K562 (cell line): ENCODE data around the gene DAZAP1. TPM values are rescaled to one million over a fixed set of nuclear protein-coding genes. Genes with fewer than 3 reads are reported as not detected.
A peak's percentile ranks its signal among the peaks of the same experiment; 100 is the strongest.

ENCODE experiments used
- BMI1 ChIP-seq: fragments of 150-350 bp; IDR thresholded peaks from 2 replicates; pipeline ENCODE4 v1.6.1; 2014; ENCODE audit warnings: low read length
- CAMTA2 ChIP-seq: fragments of 250-450 bp; sonication (Bioruptor Pico); conservative IDR thresholded peaks from 2 replicates; pipeline ENCODE4 v1.5.1; 2022
- CTBP1 ChIP-seq: fragments of 450-650 bp; IDR thresholded peaks from 2 replicates; pipeline ENCODE4 v1.6.1; 2016; ENCODE audit warnings: borderline replicate concordance
- ETV5 ChIP-seq: sonication (generic); formaldehyde crosslinking; IDR thresholded peaks from 2 replicates; pipeline ENCODE4 v1.4.0; 2020; ENCODE audit warnings: low read depth, mild to moderate bottlenecking, missing genetic modification reagents
- GABPB1 ChIP-seq: sonication (generic); formaldehyde crosslinking; IDR thresholded peaks from 2 replicates; pipeline ENCODE4 v1.8.0; 2022; ENCODE audit warnings: mild to moderate bottlenecking, missing genetic modification reagents
- GTF3C2 ChIP-seq: IDR thresholded peaks from 3 replicates; pipeline ENCODE4 v1.6.1; 2011; ENCODE audit warnings: borderline replicate concordance, mild to moderate bottlenecking, moderate library complexity; ENCODE audit not compliant: insufficient read length; ENCODE audit errors: extremely low read depth
- HMGXB4 ChIP-seq: sonication (generic); formaldehyde crosslinking; IDR thresholded peaks from 2 replicates; pipeline ENCODE4 v1.8.1; 2023; ENCODE audit warnings: mild to moderate bottlenecking, missing genetic modification reagents
- HNRNPUL1 ChIP-seq: fragments of 200-400 bp; formaldehyde crosslinking; IDR thresholded peaks from 2 replicates; pipeline ENCODE4 v1.6.1; 2017; ENCODE audit warnings: low read length
- JUN ChIP-seq, 2 experiments: sonication (generic) in 1 of 2; formaldehyde crosslinking in 1 of 2; IDR thresholded peaks; 2 replicates each; pipeline versions ENCODE4 v1.6.1 to v1.8.0; 2012 to 2022; ENCODE audit warnings: borderline replicate concordance in 2 of 2, mild to moderate bottlenecking in 2 of 2, improper control_type of control experiment in 1 of 2, low read depth in 1 of 2, low read length in 1 of 2, missing genetic modification reagents in 1 of 2
- MTA1 ChIP-seq: fragments of 450-650 bp; IDR thresholded peaks from 2 replicates; pipeline ENCODE4 v1.6.1; 2017; ENCODE audit warnings: borderline replicate concordance
- NFE2 ChIP-seq: IDR thresholded peaks from 2 replicates; pipeline ENCODE4 v1.6.1; 2014; ENCODE audit warnings: antibody characterized with exemption, low read depth
- NKRF ChIP-seq: fragments of 450-650 bp; IDR thresholded peaks from 2 replicates; pipeline ENCODE4 v1.6.1; 2016; ENCODE audit warnings: borderline replicate concordance
- PTRF ChIP-seq: fragments of 450-650 bp; IDR thresholded peaks from 2 replicates; pipeline ENCODE4 v1.6.1; 2016; ENCODE audit warnings: mild to moderate bottlenecking, missing genetic modification characterization, missing compliant biosample characterization
- RBFOX2 ChIP-seq: fragments of 200-400 bp; formaldehyde crosslinking; IDR thresholded peaks from 2 replicates; pipeline ENCODE4 v1.6.1; 2017; ENCODE audit warnings: low read depth, mild to moderate bottlenecking, low read length, moderate library complexity
- SPI1 ChIP-seq: IDR thresholded peaks from 2 replicates; pipeline ENCODE4 v1.6.1; 2011; ENCODE audit warnings: low read depth, low read length, control low read depth, borderline replicate concordance
- TAF15 ChIP-seq: fragments of 200-400 bp; formaldehyde crosslinking; IDR thresholded peaks from 2 replicates; pipeline ENCODE4 v1.6.1; 2017; ENCODE audit warnings: mild to moderate bottlenecking, low read depth, low read length, moderate library complexity
- TBP ChIP-seq: optimal IDR thresholded peaks from 2 replicates; pipeline ENCODE3; 2011; ENCODE audit warnings: low read depth, low read length, improper control_type of control experiment
- ZFX ChIP-seq: sonication (generic); formaldehyde crosslinking; IDR thresholded peaks from 2 replicates; pipeline ENCODE4 v1.8.0; 2022; ENCODE audit warnings: mild to moderate bottlenecking, missing genetic modification reagents, moderate library complexity
- ZNF174 ChIP-seq: fragments of 250-450 bp; sonication (Bioruptor Pico); IDR thresholded peaks from 2 replicates; pipeline ENCODE4 v1.4.0; 2020; ENCODE audit warnings: mild to moderate bottlenecking
- ZNF445 ChIP-seq: fragments of 250-450 bp; sonication (Bioruptor Pico); IDR thresholded peaks from 2 replicates; pipeline ENCODE4 v1.4.0; 2020; ENCODE audit warnings: low read depth, mild to moderate bottlenecking, moderate library complexity
- ZNF655 ChIP-seq: fragments of 250-450 bp; sonication (Bioruptor Pico); IDR thresholded peaks from 2 replicates; pipeline ENCODE4 v1.5.0; 2021
- polyA plus RNA-seq, 8 experiments: library from polyadenylated mRNA; depleted of rRNA in 4 of 8; stranded (reverse) in 5 of 8; unstranded in 3 of 8; fragments of >200 nt; fragmentation: Nextera tagmentation in 2 of 8; fragmentation: Illumina TruSeq in 1 of 8; extraction: Ambion mirVana in 2 of 8; extraction: Trizol in 1 of 8; gene quantifications; 2 replicates each; pipeline versions ENCODE4 v1.2.1 to v1.2.3, GENCODE V29; 2011 to 2014; ENCODE audit warnings: inconsistent platforms in 1 of 8, missing spikeins in 1 of 8
- total RNA-seq, 7 experiments: library from RNA; depleted of rRNA in 6 of 7; stranded (reverse); fragments of >200 nt in 6 of 7; fragmentation: Illumina TruSeq in 2 of 7; extraction: Trizol in 2 of 7; gene quantifications; 2 replicates each; pipeline versions ENCODE4 v1.2.1 to v1.2.3, GENCODE V29; 2011 to 2021; ENCODE audit warnings: low replicate concordance in 1 of 7

The DAZAP1 gene
- total and polyA plus RNA-seq, 9 of the 15 experiments (the other 6 are each of a cell fraction or from before 2014, with no cell fraction given): 10.8 to 289 (median 142) TPM

- TF ChIP-seq NFE2: no peak
- TF ChIP-seq ZNF655 (CRISPR knock-in tag): no peak
- TF ChIP-seq TAF15: no peak
- no peak for TF ChIP-seq JUN (IDR thresholded peaks at IDR 0.05; ENCODE audit: borderline replicate concordance, low read depth, low read length)
- TF ChIP-seq JUN (CRISPR knock-in tag; IDR thresholded peaks at IDR 0.05; ENCODE audit: borderline replicate concordance): 0 out of 2 replicates have a peak, but pooled peaks have one; percentile 50
- TF ChIP-seq GABPB1 (CRISPR knock-in tag): no peak
- TF ChIP-seq CAMTA2: no peak
- no peak; the same call in 1 of the 2 replicates for TF ChIP-seq HMGXB4
- peak; percentile 79 for TF ChIP-seq ZFX
- TF ChIP-seq ZNF445 (CRISPR knock-in tag): no peak
- no peak for TF ChIP-seq MTA1
- TF ChIP-seq CTBP1: peak; percentile 37; the same call in 1 of the 2 replicates
- peak; percentile 28 for TF ChIP-seq TBP
- TF ChIP-seq ZNF174: no peak
- TF ChIP-seq NKRF: no peak
- TF ChIP-seq GTF3C2: peak; percentile 13
- TF ChIP-seq RBFOX2: peak; percentile 32; the same call in 1 of the 2 replicates
- no peak for TF ChIP-seq BMI1
- no peak for TF ChIP-seq HNRNPUL1
- TF ChIP-seq SPI1: no peak
- TF ChIP-seq PTRF (tag): no peak
- no peak for TF ChIP-seq ETV5 (CRISPR knock-in tag)
Observed at GRCh38 chr19:1401138-1401888, 6.1 kb upstream of the DAZAP1 start, which contains the start of gene GAMT (continued).
